HepG2 (cell line): ENCODE data around the gene STAMBPL1. TPM values are rescaled to one million over a fixed set of nuclear protein-coding genes. Genes with fewer than 3 reads are reported as not detected.
A peak's percentile ranks its signal among the peaks of the same experiment; 100 is the strongest.

Source experiments
- ATAC-seq: fragments of 200-7000 bp; cut with Tn5 transposase; 3 replicates; pipeline ENCODE4 v1.9.1; 2020; ENCODE audit warnings: mild to moderate bottlenecking, moderate library complexity
- BruUV-seq: library from RNA; stranded (reverse); fragments of 400-500 nt; replicated peaks from 2 replicates; lab custom pipeline; 2021; lab: Mats Ljungman, UMichigan
- CTCF ChIA-PET: fragments of 300-600 bp; formaldehyde crosslinking; extraction: SDS; loops from one replicate; lab custom pipeline; 2021; ENCODE audit warnings: low total read pairs, inconsistent platforms, low intra/inter-chr PET ratio; lab: Yijun Ruan, JAX
- POLR2A ChIA-PET: fragments of 350-600 bp; sonication (Branson Sonifier 250); formaldehyde crosslinking; loops from one replicate; lab custom pipeline; 2020; ENCODE audit warnings: antibody characterized with exemption, inconsistent platforms; lab: Yijun Ruan, JAX
- DNase-seq: peaks from one replicate; pipeline ENCODE4 v3.0.0-alpha.2; 2015; ENCODE audit warnings: low spot score
- FAIRE-seq: peaks from 3 replicates; lab custom pipeline; 2011; peaks lifted over from hg19 to GRCh38; lab: Jason Lieb, UNC
- H2AFZ ChIP-seq: one replicate; pipeline ENCODE4 v1.6.1; 2011; ENCODE audit warnings: low read length, inconsistent platforms
- H3K27ac ChIP-seq: fragments of 300-600 bp; 3 replicates; pipeline ENCODE4 v1.8.0; 2011; ENCODE audit warnings: mixed run types, mild to moderate bottlenecking, mixed read lengths, low read length, inconsistent platforms; ENCODE audit not compliant: insufficient read depth; ENCODE audit errors: extremely low read length
- H3K27me3 ChIP-seq, 2 experiments: fragments of 200-600 bp in 1 of 2; 2 replicates in 1 of 2; 3 replicates in 1 of 2; pipeline versions ENCODE4 v1.6.0 to v1.8.0; 2011; ENCODE audit warnings: low read length in 2 of 2, mild to moderate bottlenecking in 2 of 2, moderate library complexity in 2 of 2, inconsistent platforms in 1 of 2; ENCODE audit not compliant: insufficient read depth in 2 of 2, control insufficient read depth in 1 of 2
- H3K36me3 ChIP-seq, 2 experiments: fragments of 200-600 bp in 1 of 2; replicated peaks in 1 of 2; 2 replicates in 1 of 2; 3 replicates in 1 of 2; pipeline versions ENCODE4 v1.5.1 to v1.8.0; 2011; ENCODE audit warnings: low read length in 2 of 2, inconsistent platforms in 1 of 2; ENCODE audit not compliant: insufficient read depth in 2 of 2, control insufficient read depth in 1 of 2
- H3K4me1 ChIP-seq: 2 replicates; pipeline ENCODE4 v1.5.1; 2012; ENCODE audit warnings: low read length, inconsistent platforms; ENCODE audit not compliant: insufficient read depth
- H3K4me2 ChIP-seq: 2 replicates; pipeline ENCODE4 v1.6.0; 2011; ENCODE audit warnings: low read depth, low read length, inconsistent platforms
- H3K4me3 ChIP-seq, 3 experiments: fragments of 200-600 bp in 1 of 3; sonication (generic), shearing (Covaris generic) in 1 of 3; replicated peaks in 1 of 3; 2 replicates each; pipeline ENCODE4 v1.5.1; 2011 to 2016; ENCODE audit warnings: low read length in 3 of 3, inconsistent platforms in 2 of 3, low read depth in 2 of 3, mild to moderate bottlenecking in 2 of 3, control low read depth in 1 of 3, mixed read lengths in 1 of 3; ENCODE audit not compliant: insufficient read depth in 1 of 3
- H3K79me2 ChIP-seq: one replicate; pipeline ENCODE4 v1.6.1; 2011; ENCODE audit warnings: low read length, inconsistent platforms; ENCODE audit not compliant: insufficient read depth
- H3K9ac ChIP-seq: 2 replicates; pipeline ENCODE4 v1.6.0; 2011; ENCODE audit warnings: mild to moderate bottlenecking, low read depth, low read length, inconsistent platforms; ENCODE audit not compliant: insufficient read depth
- H3K9me3 ChIP-seq: 2 replicates; pipeline ENCODE4 v1.5.1; 2012; ENCODE audit warnings: mild to moderate bottlenecking, low read length
- H4K20me1 ChIP-seq: 2 replicates; pipeline ENCODE4 v1.6.0; 2011; ENCODE audit warnings: inconsistent platforms, mild to moderate bottlenecking, low read length, moderate library complexity; ENCODE audit not compliant: insufficient read depth
- GFI1 ChIP-seq: sonication (generic); formaldehyde crosslinking; IDR thresholded peaks from 2 replicates; pipeline ENCODE4 v1.5.0; 2020; ENCODE audit warnings: missing genetic modification reagents, mild to moderate bottlenecking, borderline replicate concordance
- PAWR ChIP-seq: sonication (generic); formaldehyde crosslinking; IDR thresholded peaks from 2 replicates; pipeline ENCODE4 v1.4.0; 2020; ENCODE audit warnings: missing genetic modification reagents, mild to moderate bottlenecking, borderline replicate concordance
- RBFOX2 ChIP-seq: fragments of 200-400 bp; formaldehyde crosslinking; IDR thresholded peaks from 2 replicates; pipeline ENCODE4 v1.6.1; 2017; ENCODE audit warnings: low read depth, mild to moderate bottlenecking, low read length
- RXRB ChIP-seq: IDR thresholded peaks from 2 replicates; pipeline ENCODE4 v1.6.1; 2016; ENCODE audit warnings: borderline replicate concordance, missing genetic modification reagents, missing compliant biosample characterization
- SOX13 ChIP-seq, 3 experiments: fragments of 450-650 bp in 1 of 3; sonication (generic) in 1 of 3; formaldehyde crosslinking in 1 of 3; IDR thresholded peaks in 2 of 3; conservative IDR thresholded peaks in 1 of 3; 2 replicates each; pipeline versions ENCODE4 v1.5.0 to v1.6.1; 2016 to 2020; ENCODE audit warnings: antibody characterized with exemption in 1 of 3, mild to moderate bottlenecking in 1 of 3, missing compliant biosample characterization in 1 of 3, missing genetic modification reagents in 1 of 3, moderate library complexity in 1 of 3
- TRIM22 ChIP-seq: fragments of 450-650 bp; IDR thresholded peaks from 2 replicates; pipeline ENCODE4 v1.6.1; 2017
- ZNF367 ChIP-seq: sonication (generic); formaldehyde crosslinking; IDR thresholded peaks from 2 replicates; pipeline ENCODE4 v1.4.0; 2020; ENCODE audit warnings: missing genetic modification reagents, borderline replicate concordance
- ZSCAN5A ChIP-seq: sonication (generic); formaldehyde crosslinking; IDR thresholded peaks from 2 replicates; pipeline ENCODE4 v1.8.0; 2022; ENCODE audit warnings: mild to moderate bottlenecking, missing genetic modification reagents, borderline replicate concordance
- WGBS: methylation state at CpG from one replicate; pipeline ENCODE4 v1.1.6; 2017; ENCODE audit warnings: low lambda C conversion rate; 5-methylcytosine and 5-hydroxymethylcytosine counted together
- in situ Hi-C: cut with HindIII; loops from 2 replicates; pipeline ENCODE4 v1.10.0; 2017; ENCODE audit warnings: low pct_unique_long_range_greater_than_20kb; ENCODE audit not compliant: extremely low pct_ligation_motif_present
- intact Hi-C: fragments of 100-400 bp; cut with micrococcal nuclease; formaldehyde crosslinking; loops from one replicate; pipeline ENCODE4 v1.10.0; 2022; ENCODE audit not compliant: unreplicated experiment
- polyA plus RNA-seq, 8 experiments: library from polyadenylated mRNA; depleted of rRNA in 3 of 8; stranded (reverse) in 7 of 8; unstranded in 1 of 8; fragments of >200 nt; fragmentation: Illumina TruSeq in 4 of 8; extraction: Trizol in 4 of 8; gene quantifications; 2 replicates each; pipeline versions ENCODE4 v1.2.1 to v1.2.3, GENCODE V29; 2011 to 2016; ENCODE audit warnings: low read depth in 4 of 8, missing spikeins in 1 of 8, mixed read lengths in 1 of 8; ENCODE audit not compliant: insufficient read depth in 1 of 8
- total RNA-seq, 5 experiments: library from RNA; depleted of rRNA; stranded (reverse); fragments of >200 nt; fragmentation: Illumina TruSeq; extraction: Trizol; gene quantifications; 2 replicates each; pipeline ENCODE4 v1.2.3, GENCODE V29; 2016; ENCODE audit warnings: low read depth in 1 of 5

STAMBPL1 gene
- total and polyA plus RNA-seq, 2 of the 13 experiments (the other 11 are each of a cell fraction or from before 2014, with no cell fraction given), result 1.4 to 1.5 TPM

GRCh38 chr10:88893611-88894010 lies 13.6 kb downstream of the STAMBPL1 start (continued):
- TF ChIP-seq ZSCAN5A (CRISPR knock-in tag) (no peak), TRIM22 (no peak), RBFOX2 (no peak), ZNF367 (CRISPR knock-in tag) (no peak)

- no peaks in the 10 kb centered on the region for H3K36me3 ChIP-seq
- intact Hi-C loops (loop anchor here (1.0 to 5.0 kb wide), 2 partner anchors 15 to 37 kb away; partner anchors contain the start of gene STAMBPL1), in situ Hi-C loops (no loop called here)
- ChIA-PET POLR2A (no interaction called here), CTCF (no interaction called here)
- H3K4me2 ChIP-seq, result peak overlapping the region; percentile 32
- H3K9me3 ChIP-seq, result no peaks in the 10 kb centered on the region
- H3K27me3 ChIP-seq, result no peaks in the 10 kb centered on the region
- H3K4me1 ChIP-seq, result peaks cover 34% of the 10 kb centered on the region
- TF ChIP-seq SOX13 (IDR thresholded peaks at IDR 0.05) (no peak), SOX13 (CRISPR knock-in tag; conservative IDR thresholded peaks at IDR 0.05 in 1 of 2, IDR thresholded peaks at IDR 0.05 in 1 of 2) (peak in 1 of 2 experiments; percentile 30; a peak in 1 of 4 replicates), RXRB (0 out of 2 replicates have a peak, but pooled peaks have one; percentile 51), PAWR (CRISPR knock-in tag) (no peak), GFI1 (CRISPR knock-in tag) (0 out of 2 replicates have a peak, but pooled peaks have one; percentile 38)
- ATAC-seq, result peak; percentile 90
- peak; percentile 35 for DNase-seq
- FAIRE-seq, result peak; percentile 86
- H3K79me2 ChIP-seq, result no peaks in the 10 kb centered on the region
- H3K4me3 ChIP-seq, result no peak overlapping the region
- no peak overlapping the region for H2AFZ ChIP-seq
- 0% methylated on average over 1 of the region's 1 CpG for WGBS
- no peak overlapping the region for H3K27ac ChIP-seq
- H4K20me1 ChIP-seq, result no peaks in the 10 kb centered on the region
- BruUV-seq, result no TSS peak
- H3K9ac ChIP-seq, result no peak overlapping the region
Measured at GRCh38 chr10:88895250-88895649, 15.2 kb downstream of the STAMBPL1 start.
